ENCODE results near the gene DCAF16. TPM values are rescaled to one million over a fixed set of nuclear protein-coding genes. Genes with fewer than 3 reads are reported as not detected.

Gene DCAF16
- total RNA-seq, 2 donors from 2014 or later = 52.0 to 63.1 TPM

GRCh38 chr4:17770845-17771244, 39.7 kb downstream of the DCAF16 start:
- Histone ChIP-seq H3K27me3 (ENCODE audit: control insufficient read depth, insufficient read depth, low read length, poor library complexity, severe bottlenecking) (no peaks in the 10 kb centered on the region), H3K4me3 (ENCODE audit: low read length) (no peak overlapping the region), H3K4me1 (ENCODE audit: control insufficient read depth, insufficient read depth, low read length) (no peaks in the 10 kb centered on the region), H3K36me3 (ENCODE audit: control insufficient read depth, insufficient read depth, low read length) (no peaks in the 10 kb centered on the region), H3K9ac (ENCODE audit: extremely low read depth, low read length, poor library complexity, severe bottlenecking) (no peak overlapping the region), H3K9me3 (ENCODE audit: control insufficient read depth, low read length) (peaks cover 12% of the 10 kb centered on the region), H3K27ac (ENCODE audit: low read depth, low read length) (no peak overlapping the region)
- Mint-ChIP-seq H3K4me1 (no peaks in the 10 kb centered on the region), H3K9me3 (peaks cover 20% of the 10 kb centered on the region), H3K4me3 (no peak overlapping the region), H3K27ac (no peak overlapping the region), H3K27me3 (ENCODE audit: insufficient read depth) (peaks cover 3% of the 10 kb centered on the region), H3K36me3 (ENCODE audit: low read depth) (no peaks in the 10 kb centered on the region)
- no peak for TF ChIP-seq CTCF (conservative IDR thresholded peaks at IDR 0.05)
- WGBS, 2 experiments (ENCODE audit: insufficient coverage in 1 of 2, insufficient read length in 1 of 2) = 90 to 93% methylated on average over 2 to 4 of the region's 4 CpGs
- no peak for DNase-seq

GRCh38 chr4:17769406-17770174, 41.0 kb downstream of the DCAF16 start:
- H3K27me3 Mint-ChIP-seq (ENCODE audit: insufficient read depth) = peaks cover 3% of the 10 kb centered on the region
- TF ChIP-seq CTCF (conservative IDR thresholded peaks at IDR 0.05) = no peak

GRCh38 chr4:17766826-17767458, 43.6 kb downstream of the DCAF16 start:
- no peak for TF ChIP-seq CTCF (conservative IDR thresholded peaks at IDR 0.05)
- Histone ChIP-seq H3K27ac (ENCODE audit: low read depth, low read length) (no peak overlapping the region), H3K4me3 (ENCODE audit: low read length) (no peak overlapping the region), H3K9me3 (ENCODE audit: control insufficient read depth, low read length) (peaks cover 17% of the 10 kb centered on the region), H3K27me3 (ENCODE audit: control insufficient read depth, insufficient read depth, low read length, poor library complexity, severe bottlenecking) (no peaks in the 10 kb centered on the region), H3K9ac (ENCODE audit: extremely low read depth, low read length, poor library complexity, severe bottlenecking) (no peak overlapping the region), H3K36me3 (ENCODE audit: control insufficient read depth, insufficient read depth, low read length) (no peaks in the 10 kb centered on the region), H3K4me1 (ENCODE audit: control insufficient read depth, insufficient read depth, low read length) (no peaks in the 10 kb centered on the region)
- no peak for DNase-seq
- H3K4me1 Mint-ChIP-seq = no peaks in the 10 kb centered on the region
- H3K27me3 Mint-ChIP-seq (ENCODE audit: insufficient read depth) = no peaks in the 10 kb centered on the region
- WGBS, 2 experiments (ENCODE audit: insufficient coverage in 1 of 2, insufficient read length in 1 of 2) = 93 to 96% methylated on average over 25 to 33 of the region's 33 CpGs
- H3K27ac Mint-ChIP-seq = no peak overlapping the region
- peaks cover 27% of the 10 kb centered on the region for H3K9me3 Mint-ChIP-seq
- no peak overlapping the region for H3K4me3 Mint-ChIP-seq
- no peaks in the 10 kb centered on the region for H3K36me3 Mint-ChIP-seq (ENCODE audit: low read depth)

More at GRCh38 chr4:17769406-17770174, 41.0 kb downstream of the DCAF16 start:
- H3K4me3 Mint-ChIP-seq = no peak overlapping the region
- WGBS, 2 experiments (ENCODE audit: insufficient coverage in 1 of 2, insufficient read length in 1 of 2) = 79 to 82% methylated on average over 5 to 7 of the region's 8 CpGs
- H3K36me3 Mint-ChIP-seq (ENCODE audit: low read depth) = no peaks in the 10 kb centered on the region
- H3K4me1 ChIP-seq (ENCODE audit: control insufficient read depth, insufficient read depth, low read length) = no peaks in the 10 kb centered on the region
- no peak overlapping the region for H3K4me3 ChIP-seq (ENCODE audit: low read length)
- no peak overlapping the region for H3K27ac ChIP-seq (ENCODE audit: low read depth, low read length)
- H3K9ac ChIP-seq (ENCODE audit: extremely low read depth, low read length, poor library complexity, severe bottlenecking) = no peak overlapping the region
- H3K36me3 ChIP-seq (ENCODE audit: control insufficient read depth, insufficient read depth, low read length) = no peaks in the 10 kb centered on the region
- H3K27me3 ChIP-seq (ENCODE audit: control insufficient read depth, insufficient read depth, low read length, poor library complexity, severe bottlenecking) = no peaks in the 10 kb centered on the region
- no peaks in the 10 kb centered on the region for H3K4me1 Mint-ChIP-seq
- H3K9me3 ChIP-seq (ENCODE audit: control insufficient read depth, low read length) = peaks cover 17% of the 10 kb centered on the region
- DNase-seq = no peak
- H3K27ac Mint-ChIP-seq = no peak overlapping the region
- H3K9me3 Mint-ChIP-seq = peaks cover 25% of the 10 kb centered on the region

All from endodermal cell (in vitro differentiated cells).